ENCODE measurements around the gene EFHC2.

Gene EFHC2

GRCh38 chrX:44143061-44143602 is 200.3 kb downstream of the EFHC2 start:
- no peak for DNase-seq

- no peak for DNase-seq
Measured at GRCh38 chrX:44130189-44130588, 213.3 kb downstream of the EFHC2 start.

GRCh38 chrX:44113337-44113736 is 230.1 kb downstream of the EFHC2 start:
- no peak for DNase-seq

GRCh38 chrX:44106864-44107263 is 236.6 kb downstream of the EFHC2 start:
- DNase-seq = no peak

- DNase-seq = no peak
Measured at GRCh38 chrX:44105228-44105913, 238.1 kb downstream of the EFHC2 start.

GRCh38 chrX:44104699-44105098 is 238.8 kb downstream of the EFHC2 start:
- no peak for DNase-seq

GRCh38 chrX:44101281-44101680 is 242.2 kb downstream of the EFHC2 start:
- no peak for DNase-seq

GRCh38 chrX:44099366-44099765 is 244.1 kb downstream of the EFHC2 start:
- no peak for DNase-seq

Data from activated CD4-positive, alpha-beta T cell treated with anti-CD3 and anti-CD28 coated beads for 4 hours (primary cell).